GM19372 (cell line): ENCODE measurements around the gene PCSK9.

Experiments used
- ATAC-seq: cut with Tn5 transposase; IDR thresholded peaks from one replicate; pipeline ENCODE4 v1.9.1; 2021; ENCODE audit warnings: mild to moderate bottlenecking, low read depth, moderate library complexity; ENCODE audit not compliant: unreplicated experiment

PCSK9 gene

DNA sequence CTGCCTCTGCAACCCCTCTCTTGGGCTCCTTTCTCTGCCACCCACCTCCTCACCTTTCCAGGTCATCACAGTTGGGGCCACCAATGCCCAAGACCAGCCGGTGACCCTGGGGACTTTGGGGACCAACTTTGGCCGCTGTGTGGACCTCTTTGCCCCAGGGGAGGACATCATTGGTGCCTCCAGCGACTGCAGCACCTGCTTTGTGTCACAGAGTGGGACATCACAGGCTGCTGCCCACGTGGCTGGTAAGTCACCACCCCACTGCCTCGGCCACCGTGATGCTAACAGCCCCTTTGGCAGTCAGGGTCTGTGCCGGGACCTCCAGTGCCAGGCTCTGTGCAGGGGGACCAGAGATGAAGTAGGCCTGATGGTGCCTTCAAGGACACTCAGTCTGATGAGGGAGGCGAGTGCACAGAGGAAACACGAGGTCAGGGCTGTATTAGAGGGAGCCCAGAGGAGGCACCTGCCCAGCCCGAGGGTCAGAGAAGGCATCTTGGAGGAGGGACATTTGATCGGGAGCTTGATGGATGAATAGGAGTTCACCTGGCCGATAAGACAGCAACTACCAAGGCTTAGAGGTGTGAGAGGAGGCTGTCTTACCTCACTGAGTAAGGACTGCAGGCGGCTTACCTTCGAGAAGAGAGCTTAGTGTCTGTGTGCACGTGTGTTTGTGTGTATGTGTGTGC is 18.1 kb downstream of the PCSK9 start:
- ATAC-seq, result no peak

DNA sequence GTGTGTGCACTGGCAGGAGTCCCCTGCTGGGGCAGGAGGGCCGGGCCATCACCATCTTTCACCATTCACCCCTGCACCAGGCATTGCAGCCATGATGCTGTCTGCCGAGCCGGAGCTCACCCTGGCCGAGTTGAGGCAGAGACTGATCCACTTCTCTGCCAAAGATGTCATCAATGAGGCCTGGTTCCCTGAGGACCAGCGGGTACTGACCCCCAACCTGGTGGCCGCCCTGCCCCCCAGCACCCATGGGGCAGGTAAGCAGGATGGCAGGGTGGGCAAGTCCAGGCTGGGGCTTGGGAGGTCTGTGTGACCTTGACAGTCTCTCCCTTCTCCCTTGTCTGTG is 18.6 kb downstream of the PCSK9 start:
- no peak for ATAC-seq

GRCh38 chr1:55059302-55060132 is 20.2 kb downstream of the PCSK9 start:
- no peak for ATAC-seq

DNA sequence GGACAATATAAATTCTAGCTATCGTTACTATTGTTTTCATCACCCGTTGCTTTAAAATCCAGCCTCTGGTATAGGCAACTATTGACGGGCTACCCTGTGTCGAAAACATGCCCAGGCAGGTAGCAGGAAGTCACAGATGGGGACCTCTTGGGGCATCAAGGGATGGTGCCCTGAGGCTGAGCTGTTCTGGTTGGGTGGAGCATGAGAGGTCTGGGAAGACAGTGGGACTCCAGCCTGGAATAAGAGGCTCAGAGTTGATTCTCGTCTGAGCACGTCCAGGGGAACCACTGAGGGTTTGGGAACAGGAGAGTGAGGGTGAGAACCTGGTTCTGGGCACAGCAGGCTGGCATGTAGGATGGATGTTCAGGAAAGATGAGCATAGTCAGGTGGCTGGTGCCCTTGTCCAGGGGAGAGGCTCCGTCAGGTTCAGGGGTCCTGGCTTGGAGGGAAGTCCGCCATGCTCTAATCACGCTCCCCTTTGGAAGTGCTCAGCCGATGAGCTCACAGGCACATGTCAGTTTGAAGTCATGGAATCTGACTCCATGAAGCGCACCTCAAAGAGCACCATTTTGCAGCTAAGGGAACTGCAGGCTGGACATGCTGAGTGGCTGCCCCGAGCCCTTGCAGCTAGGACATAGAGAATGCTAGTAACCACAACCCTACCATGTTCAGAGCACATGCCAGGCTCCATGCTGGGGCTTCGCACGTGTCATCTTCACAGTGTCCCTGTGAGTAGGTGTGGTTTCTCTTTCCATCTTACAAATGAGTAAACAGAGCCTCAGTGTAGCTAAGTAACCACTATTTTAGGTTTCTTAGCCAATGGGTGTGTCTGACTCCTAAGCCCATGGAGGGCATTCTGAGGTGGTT is 21.0 kb downstream of the PCSK9 start:
- no peak for ATAC-seq

DNA sequence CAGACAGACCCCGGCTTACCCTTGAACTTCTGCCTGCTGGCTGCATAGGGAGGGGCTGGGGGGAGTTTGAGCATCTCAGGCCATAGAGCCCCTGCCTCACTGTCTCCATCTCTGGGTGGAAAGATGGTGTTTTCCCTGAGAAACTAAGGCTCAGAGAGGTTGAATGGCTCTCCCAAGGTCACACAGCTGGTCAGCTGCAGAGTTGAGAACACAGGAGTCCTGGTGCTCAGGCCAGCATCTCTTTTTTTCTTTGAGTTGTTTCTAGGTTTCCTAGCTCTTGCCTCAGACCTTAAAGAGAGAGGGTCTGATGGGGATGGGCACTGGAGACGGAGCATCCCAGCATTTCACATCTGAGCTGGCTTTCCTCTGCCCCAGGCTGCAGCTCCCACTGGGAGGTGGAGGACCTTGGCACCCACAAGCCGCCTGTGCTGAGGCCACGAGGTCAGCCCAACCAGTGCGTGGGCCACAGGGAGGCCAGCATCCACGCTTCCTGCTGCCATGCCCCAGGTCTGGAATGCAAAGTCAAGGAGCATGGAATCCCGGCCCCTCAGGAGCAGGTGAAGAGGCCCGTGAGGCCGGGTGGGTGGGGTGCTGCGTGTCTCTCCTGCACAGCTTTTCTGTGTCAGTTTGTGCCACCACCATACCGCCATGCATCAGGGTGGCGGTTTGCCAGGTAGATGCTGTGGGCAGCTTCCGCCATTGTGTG is 21.8 kb downstream of the PCSK9 start:
- no peak for ATAC-seq

- no peak for ATAC-seq
Observed at GRCh38 chr1:55061706-55062321, 22.5 kb downstream of the PCSK9 start.

- ATAC-seq, result no peak
Observed at GRCh38 chr1:55062801-55063576, 23.6 kb downstream of the PCSK9 start.

DNA sequence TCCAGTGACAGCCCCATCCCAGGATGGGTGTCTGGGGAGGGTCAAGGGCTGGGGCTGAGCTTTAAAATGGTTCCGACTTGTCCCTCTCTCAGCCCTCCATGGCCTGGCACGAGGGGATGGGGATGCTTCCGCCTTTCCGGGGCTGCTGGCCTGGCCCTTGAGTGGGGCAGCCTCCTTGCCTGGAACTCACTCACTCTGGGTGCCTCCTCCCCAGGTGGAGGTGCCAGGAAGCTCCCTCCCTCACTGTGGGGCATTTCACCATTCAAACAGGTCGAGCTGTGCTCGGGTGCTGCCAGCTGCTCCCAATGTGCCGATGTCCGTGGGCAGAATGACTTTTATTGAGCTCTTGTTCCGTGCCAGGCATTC is 24.2 kb downstream of the PCSK9 start:
- ATAC-seq, result no peak

DNA sequence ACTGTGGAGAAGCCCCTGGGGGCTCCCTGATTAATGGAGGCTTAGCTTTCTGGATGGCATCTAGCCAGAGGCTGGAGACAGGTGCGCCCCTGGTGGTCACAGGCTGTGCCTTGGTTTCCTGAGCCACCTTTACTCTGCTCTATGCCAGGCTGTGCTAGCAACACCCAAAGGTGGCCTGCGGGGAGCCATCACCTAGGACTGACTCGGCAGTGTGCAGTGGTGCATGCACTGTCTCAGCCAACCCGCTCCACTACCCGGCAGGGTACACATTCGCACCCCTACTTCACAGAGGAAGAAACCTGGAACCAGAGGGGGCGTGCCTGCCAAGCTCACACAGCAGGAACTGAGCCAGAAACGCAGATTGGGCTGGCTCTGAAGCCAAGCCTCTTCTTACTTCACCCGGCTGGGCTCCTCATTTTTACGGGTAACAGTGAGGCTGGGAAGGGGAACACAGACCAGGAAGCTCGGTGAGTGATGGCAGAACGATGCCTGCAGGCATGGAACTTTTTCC is 24.8 kb downstream of the PCSK9 start:
- ATAC-seq, result peak; percentile 74

GRCh38 chr1:55064861-55065263 is 25.5 kb downstream of the PCSK9 start:
- no peak for ATAC-seq

GRCh38 chr1:55065648-55066047 is 26.3 kb downstream of the PCSK9 start:
- no peak for ATAC-seq

GRCh38 chr1:55067022-55067778 is 27.9 kb downstream of the PCSK9 start:
- no peak for ATAC-seq

GRCh38 chr1:55067914-55068313 is 28.6 kb downstream of the PCSK9 start:
- no peak for ATAC-seq

DNA sequence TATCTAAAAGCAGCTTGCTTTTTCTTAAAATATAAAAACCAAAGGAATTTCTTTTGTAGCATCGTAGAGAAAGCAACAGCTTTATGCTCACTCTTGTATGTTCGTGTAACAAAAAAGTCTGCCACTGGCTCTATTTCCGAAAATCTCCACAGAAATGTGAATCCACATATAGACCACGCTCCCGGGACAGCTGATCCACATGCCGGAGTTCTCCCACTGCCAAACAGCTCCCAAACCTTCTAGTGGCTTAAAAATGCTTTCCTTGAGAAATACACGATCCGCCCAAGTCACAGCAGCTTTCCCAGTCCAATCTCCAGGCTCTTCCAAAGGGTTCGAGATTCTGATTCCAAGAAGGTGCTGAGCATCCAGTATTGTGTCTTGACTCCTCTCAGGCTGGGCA is 29.3 kb downstream of the PCSK9 start:
- no peak for ATAC-seq

GRCh38 chr1:55069280-55069679 is 29.9 kb downstream of the PCSK9 start:
- ATAC-seq, result no peak

- no peak for ATAC-seq
Observed at GRCh38 chr1:55070293-55071164, 31.2 kb downstream of the PCSK9 start.

GRCh38 chr1:55071477-55071876 is 32.1 kb downstream of the PCSK9 start:
- ATAC-seq, result no peak
